HepG2 (cell line): Measurements from ENCODE around the gene MFRP. TPM values are rescaled to one million over a fixed set of nuclear protein-coding genes. Genes with fewer than 3 reads are reported as not detected.

ENCODE experiments used
- EZH2 ChIP-seq: conservative IDR thresholded peaks from 2 replicates; pipeline ENCODE4 v1.6.1; 2012; ENCODE audit warnings: mild to moderate bottlenecking, low read depth, low read length, moderate library complexity
- HNRNPH1 ChIP-seq: fragments of 200-400 bp; formaldehyde crosslinking; optimal IDR thresholded peaks from 2 replicates; pipeline ENCODE3; 2017; ENCODE audit warnings: mild to moderate bottlenecking, low read depth, low read length
- KLF16 ChIP-seq, 2 experiments: sonication (generic) in 1 of 2; formaldehyde crosslinking in 1 of 2; IDR thresholded peaks; 2 replicates each; pipeline versions ENCODE4 v1.6.1 to v1.8.0; 2016 to 2023; ENCODE audit warnings: missing genetic modification reagents in 2 of 2, missing compliant biosample characterization in 1 of 2
- PRDM10 ChIP-seq: sonication (generic); formaldehyde crosslinking; IDR thresholded peaks from 2 replicates; pipeline ENCODE4 v1.4.0; 2020; ENCODE audit warnings: low read depth, missing genetic modification reagents
- ZBTB37 ChIP-seq: sonication (generic); formaldehyde crosslinking; IDR thresholded peaks from 2 replicates; pipeline ENCODE4 v1.4.0; 2020; ENCODE audit warnings: mild to moderate bottlenecking, missing genetic modification reagents
- ZBTB40 ChIP-seq, 2 experiments: fragments of 450-650 bp in 1 of 2; sonication (generic) in 1 of 2; formaldehyde crosslinking in 1 of 2; IDR thresholded peaks; 2 replicates each; pipeline versions ENCODE4 v1.6.1 to v1.8.0; 2016 to 2022; ENCODE audit warnings: antibody characterized with exemption in 1 of 2, mild to moderate bottlenecking in 1 of 2, missing genetic modification reagents in 1 of 2
- ZBTB43 ChIP-seq: sonication (generic); formaldehyde crosslinking; conservative IDR thresholded peaks from 2 replicates; pipeline ENCODE4 v1.4.0; 2020; ENCODE audit warnings: missing genetic modification reagents
- ZNF33A ChIP-seq: sonication (generic); formaldehyde crosslinking; IDR thresholded peaks from 2 replicates; pipeline ENCODE4 v1.5.1; 2020; ENCODE audit warnings: missing genetic modification reagents, mild to moderate bottlenecking, moderate library complexity, borderline replicate concordance
- ZNF34 ChIP-seq: sonication (generic); formaldehyde crosslinking; IDR thresholded peaks from 2 replicates; pipeline ENCODE4 v1.4.0; 2020; ENCODE audit warnings: mild to moderate bottlenecking, missing genetic modification reagents, borderline replicate concordance
- ZNF451 ChIP-seq: sonication (generic); formaldehyde crosslinking; IDR thresholded peaks from 2 replicates; pipeline ENCODE4 v1.5.0; 2020; ENCODE audit warnings: mild to moderate bottlenecking, missing genetic modification reagents
- polyA plus RNA-seq, 8 experiments: library from polyadenylated mRNA; depleted of rRNA in 3 of 8; stranded (reverse) in 7 of 8; unstranded in 1 of 8; fragments of >200 nt; fragmentation: Illumina TruSeq in 4 of 8; extraction: Trizol in 4 of 8; gene quantifications; 2 replicates each; pipeline versions ENCODE4 v1.2.1 to v1.2.3, GENCODE V29; 2011 to 2016; ENCODE audit warnings: low read depth in 4 of 8, missing spikeins in 1 of 8, mixed read lengths in 1 of 8; ENCODE audit not compliant: insufficient read depth in 1 of 8
- total RNA-seq, 5 experiments: library from RNA; depleted of rRNA; stranded (reverse); fragments of >200 nt; fragmentation: Illumina TruSeq; extraction: Trizol; gene quantifications; 2 replicates each; pipeline ENCODE4 v1.2.3, GENCODE V29; 2016; ENCODE audit warnings: low read depth in 1 of 5

MFRP gene
- total and polyA plus RNA-seq, 2 of the 13 experiments (the other 11 are each of a cell fraction or from before 2014, with no cell fraction given) = not detected

- TF ChIP-seq PRDM10 (no peak), HNRNPH1 (no peak), KLF16 (CRISPR knock-in tag; IDR thresholded peaks at IDR 0.05) (peak in 1 of 2 experiments; percentile 31; a peak in 1 of 4 replicates), ZNF451 (CRISPR knock-in tag) (no peak), ZBTB43 (0 out of 2 replicates have a peak, but pooled peaks have one; percentile 31), ZBTB40 (IDR thresholded peaks at IDR 0.05) (no peak), ZBTB40 (CRISPR knock-in tag; IDR thresholded peaks at IDR 0.05) (0 out of 2 replicates have a peak, but pooled peaks have one; percentile 24), ZNF34 (CRISPR knock-in tag) (peak; percentile 53; the same call in 1 of the 2 replicates), ZBTB37 (0 out of 2 replicates have a peak, but pooled peaks have one; percentile 12), EZH2 (no peak), ZNF33A (CRISPR knock-in tag) (no peak)
Measured at GRCh38 chr11:119318240-119319135, 28.0 kb downstream of the MFRP start (continued).
